ENCODE measurements around the gene MEAK7. TPM values are rescaled to one million over a fixed set of nuclear protein-coding genes. Genes with fewer than 3 reads are reported as not detected.

The MEAK7 gene
- total RNA-seq, 1 donor from 2014 or later = 15.6 TPM

GRCh38 chr16:84513123-84513522 is 8.7 kb upstream of the MEAK7 start:
- DNase-seq (ENCODE audit: low read depth, low spot score) = no peak

GRCh38 chr16:84511831-84512230 is 7.4 kb upstream of the MEAK7 start:
- DNase-seq (ENCODE audit: low read depth, low spot score) = no peak

GRCh38 chr16:84511180-84511800 is 6.8 kb upstream of the MEAK7 start:
- no peak for DNase-seq (ENCODE audit: low read depth, low spot score)

GRCh38 chr16:84509032-84509950 is 4.8 kb upstream of the MEAK7 start:
- DNase-seq (ENCODE audit: low read depth, low spot score) = no peak

GRCh38 chr16:84508502-84508901 is 4.0 kb upstream of the MEAK7 start:
- DNase-seq (ENCODE audit: low read depth, low spot score) = no peak

- no peak for DNase-seq (ENCODE audit: low read depth, low spot score)
Measured at GRCh38 chr16:84507011-84507982, 2.8 kb upstream of the MEAK7 start.

GRCh38 chr16:84505249-84506187 is 1.1 kb upstream of the MEAK7 start:
- DNase-seq (ENCODE audit: low read depth, low spot score) = no peak

- no peak for DNase-seq (ENCODE audit: low read depth, low spot score)
Measured at GRCh38 chr16:84503751-84504395, 586 bp downstream of the MEAK7 start.

GRCh38 chr16:84502581-84502980 is 1.9 kb downstream of the MEAK7 start:
- no peak for DNase-seq (ENCODE audit: low read depth, low spot score)

GRCh38 chr16:84502075-84502474 is 2.4 kb downstream of the MEAK7 start:
- DNase-seq (ENCODE audit: low read depth, low spot score) = no peak

- DNase-seq (ENCODE audit: low read depth, low spot score) = no peak
Measured at GRCh38 chr16:84501077-84501735, 3.3 kb downstream of the MEAK7 start.

GRCh38 chr16:84500531-84500930 is 3.9 kb downstream of the MEAK7 start:
- DNase-seq (ENCODE audit: low read depth, low spot score) = no peak

GRCh38 chr16:84499638-84500037 is 4.8 kb downstream of the MEAK7 start:
- DNase-seq (ENCODE audit: low read depth, low spot score) = no peak

GRCh38 chr16:84498859-84499620 is 5.4 kb downstream of the MEAK7 start:
- no peak for DNase-seq (ENCODE audit: low read depth, low spot score)

- no peak for DNase-seq (ENCODE audit: low read depth, low spot score)
Measured at GRCh38 chr16:84498223-84498610, 6.2 kb downstream of the MEAK7 start.

GRCh38 chr16:84497418-84498222 is 6.8 kb downstream of the MEAK7 start:
- DNase-seq (ENCODE audit: low read depth, low spot score) = no peak

GRCh38 chr16:84496991-84497390 is 7.5 kb downstream of the MEAK7 start:
- DNase-seq (ENCODE audit: low read depth, low spot score) = no peak

- DNase-seq (ENCODE audit: low read depth, low spot score) = no peak
Measured at GRCh38 chr16:84495506-84495905, 9.0 kb downstream of the MEAK7 start.
